Endothelial cell of umbilical vein (primary cell): ENCODE data around the gene THUMPD3. TPM values are rescaled to one million over a fixed set of nuclear protein-coding genes. Genes with fewer than 3 reads are reported as not detected.

Experiments used
- BruUV-seq: library from RNA; stranded (reverse); fragments of 400-500 nt; replicated peaks from 2 replicates; lab custom pipeline; 2021; lab: Mats Ljungman, UMichigan
- CTCF ChIA-PET: fragments of 300-600, 350-600 bp; sonication (Branson Sonifier 250); formaldehyde crosslinking; loops from one replicate; lab custom pipeline; 2021; ENCODE audit warnings: antibody characterized with exemption, inconsistent platforms; lab: Charles Lee
- POLR2A ChIA-PET: fragments of 300-600, 350-600 bp; sonication (Branson Sonifier 250); formaldehyde crosslinking; loops from one replicate; lab custom pipeline; 2021; ENCODE audit warnings: antibody characterized with exemption, inconsistent platforms; lab: Charles Lee
- DNase-seq: peaks from one replicate; pipeline ENCODE4 v3.0.0-alpha.2; 2011; ENCODE audit warnings: low read depth, low spot score
- FAIRE-seq: peaks from 2 replicates; lab custom pipeline; 2011; peaks lifted over from hg19 to GRCh38; lab: Jason Lieb, UNC
- H2AFZ ChIP-seq: 2 replicates; pipeline ENCODE4 v1.6.0; 2012; ENCODE audit warnings: low read depth, low read length, control low read depth, inconsistent platforms
- H3K27ac ChIP-seq: 2 replicates; pipeline ENCODE4 v1.5.1; 2011; ENCODE audit warnings: low read depth, mild to moderate bottlenecking, control low read depth, low read length, moderate library complexity; ENCODE audit not compliant: insufficient read depth
- H3K27me3 ChIP-seq, 2 experiments: 2 replicates each; pipeline versions ENCODE4 v1.6.0 to v1.6.1; 2011; ENCODE audit warnings: low read length in 2 of 2, mixed read lengths in 1 of 2; ENCODE audit not compliant: control insufficient read depth in 2 of 2, insufficient read depth in 2 of 2
- H3K36me3 ChIP-seq, 2 experiments: 2 replicates in 1 of 2; 3 replicates in 1 of 2; pipeline ENCODE4 v1.5.1; 2011; ENCODE audit warnings: low read length in 2 of 2, mild to moderate bottlenecking in 1 of 2, moderate library complexity in 1 of 2; ENCODE audit not compliant: control insufficient read depth in 2 of 2, insufficient read depth in 2 of 2; ENCODE audit errors: extremely low read depth in 1 of 2
- H3K4me1 ChIP-seq: 3 replicates; pipeline ENCODE4 v1.5.1; 2011; ENCODE audit warnings: mild to moderate bottlenecking, low read length; ENCODE audit not compliant: control insufficient read depth, insufficient read depth; ENCODE audit errors: extremely low read depth
- H3K4me2 ChIP-seq: 2 replicates; pipeline ENCODE4 v1.6.1; 2011; ENCODE audit warnings: low read length, control low read depth, mixed read lengths; ENCODE audit not compliant: insufficient read depth
- H3K4me3 ChIP-seq, 3 experiments: fragments of 200-600 bp in 1 of 3; sonication (generic), shearing (Covaris generic) in 1 of 3; replicated peaks in 1 of 3; 2 replicates each; pipeline ENCODE4 v1.5.1; 2011 to 2016; ENCODE audit warnings: control low read depth in 3 of 3, low read length in 3 of 3, mild to moderate bottlenecking in 2 of 3, inconsistent platforms in 1 of 3, low read depth in 1 of 3, moderate library complexity in 1 of 3; ENCODE audit not compliant: insufficient read depth in 1 of 3
- H3K79me2 ChIP-seq: 2 replicates; pipeline ENCODE4 v1.6.0; 2012; ENCODE audit warnings: low read length, inconsistent platforms; ENCODE audit not compliant: control insufficient read depth, insufficient read depth
- H3K9ac ChIP-seq: replicated peaks from 2 replicates; pipeline ENCODE3; 2011; ENCODE audit warnings: low read length, control low read depth; ENCODE audit not compliant: insufficient read depth; ENCODE audit errors: extremely low read depth
- H3K9me1 ChIP-seq: replicated peaks from 3 replicates; pipeline ENCODE4 v1.6.0; 2011; ENCODE audit warnings: mild to moderate bottlenecking, low read length; ENCODE audit not compliant: control insufficient read depth, insufficient read depth; ENCODE audit errors: extremely low read depth
- H3K9me3 ChIP-seq: replicated peaks from 2 replicates; pipeline ENCODE4 v1.5.1; 2012; ENCODE audit warnings: low read length, inconsistent platforms; ENCODE audit not compliant: control insufficient read depth, insufficient read depth
- H4K20me1 ChIP-seq: replicated peaks from 2 replicates; pipeline ENCODE3; 2011; ENCODE audit warnings: mild to moderate bottlenecking, low read length; ENCODE audit not compliant: control insufficient read depth, insufficient read depth; ENCODE audit errors: extremely low read depth
- CTCF ChIP-seq, 2 donors: IDR thresholded peaks; 1 replicate in 1 of 2; 2 replicates in 1 of 2; pipeline ENCODE4 v1.5.1; 2011; ENCODE audit warnings: low read length in 2 of 2, mild to moderate bottlenecking in 2 of 2, moderate library complexity in 2 of 2, control low read depth in 1 of 2, inconsistent platforms in 1 of 2, low read depth in 1 of 2; ENCODE audit not compliant: insufficient read depth in 1 of 2; ENCODE audit errors: extremely low read depth in 1 of 2
- EZH2 ChIP-seq: IDR thresholded peaks from 2 replicates; pipeline ENCODE4 v1.6.1; 2012; ENCODE audit warnings: borderline replicate concordance, low read depth, mild to moderate bottlenecking, moderate library complexity, low read length, inconsistent platforms; ENCODE audit not compliant: severe bottlenecking
- FOS ChIP-seq: IDR thresholded peaks from 2 replicates; pipeline ENCODE4 v1.6.1; 2011; ENCODE audit warnings: mild to moderate bottlenecking, low read length, moderate library complexity, borderline replicate concordance; ENCODE audit not compliant: insufficient read depth
- GATA2 ChIP-seq: IDR thresholded peaks from 2 replicates; pipeline ENCODE4 v1.7.0; 2011; ENCODE audit warnings: low read depth, mild to moderate bottlenecking, moderate library complexity, mixed read lengths, low read length; ENCODE audit not compliant: insufficient read length, insufficient read depth
- JUN ChIP-seq: IDR thresholded peaks from 2 replicates; pipeline ENCODE4 v1.6.1; 2011; ENCODE audit warnings: borderline replicate concordance, low read depth; ENCODE audit not compliant: insufficient read length, insufficient read depth
- MAX ChIP-seq: IDR thresholded peaks from 2 replicates; pipeline ENCODE4 v1.6.1; 2011; ENCODE audit not compliant: insufficient read depth, insufficient read length
- MYC ChIP-seq: IDR thresholded peaks from one replicate; pipeline ENCODE4 v1.6.1; 2011; ENCODE audit warnings: mild to moderate bottlenecking, low read depth, low read length
- POLR2A ChIP-seq: IDR thresholded peaks from 2 replicates; pipeline ENCODE4 v1.6.1; 2012; ENCODE audit warnings: low read depth, mild to moderate bottlenecking, control low read depth, low read length
- POLR2AphosphoS5 ChIP-seq: IDR thresholded peaks from 2 replicates; pipeline ENCODE4 v1.6.1; 2012; ENCODE audit warnings: low read depth, mild to moderate bottlenecking, control low read depth, low read length, moderate library complexity; ENCODE audit not compliant: insufficient read depth
- dilution Hi-C: fragments of 300-500 bp; cut with MboI; formaldehyde crosslinking; loops from one replicate; pipeline ENCODE4 v1.15.0; 2019; ENCODE audit warnings: low sequenced_read_pairs; ENCODE audit not compliant: extremely low pct_ligation_motif_present
- intact Hi-C: fragments of 100-400 bp; cut with micrococcal nuclease; formaldehyde crosslinking; loops from one replicate; pipeline ENCODE4 v1.10.0; 2022
- polyA plus RNA-seq, 4 experiments: library from polyadenylated mRNA; depleted of rRNA in 3 of 4; stranded (reverse) in 3 of 4; unstranded in 1 of 4; fragments of >200 nt; gene quantifications; 2 replicates each; pipeline versions ENCODE4 v1.2.1 to v1.2.3, GENCODE V29; 2011 to 2012; ENCODE audit warnings: missing spikeins in 1 of 4
- total RNA-seq: library from RNA; stranded (reverse); gene quantifications from 2 replicates; pipeline ENCODE4 v1.2.3, GENCODE V29; 2021

The THUMPD3 gene
- total and polyA plus RNA-seq, 2 donors (not counting 3 experiments of a cell fraction or from before 2014, with no cell fraction given), result 10.0 to 26.5 TPM

GRCh38 chr3:9397332-9397905 is 34.6 kb downstream of the THUMPD3 start, which contains the start of gene SETD5:
SETD5 (plus strand) TSS chr3:9397615; CDS start chr3:9428939, 31,324 bp downstream.
- H4K20me1 ChIP-seq, result peaks cover 8% of the 10 kb centered on the region
- dilution Hi-C loops (no loop called here), intact Hi-C loops (loop anchor here (1.0 to 2.0 kb wide), 2 partner anchors 333 to 395 kb away; partner anchors contain the start of genes BRPF1 and TADA3)
- no peaks in the 10 kb centered on the region for H3K27me3 ChIP-seq
- peak within 1 kb of the TSS; percentile 93 for H3K27ac ChIP-seq
- TF ChIP-seq MAX (no peak), FOS (no peak), CTCF (IDR thresholded peaks at IDR 0.05; ENCODE audit: extremely low read depth in 1 of 2, insufficient read depth in 1 of 2, low read depth in 1 of 2, low read length in 2 of 2) (no peak), MYC (peak; percentile 31), JUN (no peak), GATA2 (no peak), POLR2AphosphoS5 (peak; percentile 75), EZH2 (no peak), POLR2A (peak; percentile 65)
- ChIA-PET POLR2A (interaction anchor here (0.6 to 3.1 kb wide), 12 partner anchors 10 to 947 kb away, joined by 3 to 36 read pairs (median 4); partner anchors contain the start of gene THUMPD3), CTCF (interaction anchor here (1.4 kb wide), 1 partner anchor 24 kb away, joined by 6 read pairs; no protein-coding TSS in a partner anchor)
- no peaks in the 10 kb centered on the region for H3K9me3 ChIP-seq
- peaks cover 3 to 5% of the 10 kb centered on the region in 2 experiments for H3K36me3 ChIP-seq
- peak within 1 kb of the TSS; percentile 99 for H3K9ac ChIP-seq
- H3K4me1 ChIP-seq, result peaks cover 59% of the 10 kb centered on the region
- peak; percentile 96 for DNase-seq
- H3K9me1 ChIP-seq, result no peaks in the 10 kb centered on the region
- H2AFZ ChIP-seq, result no peak within 1 kb of the TSS
- no peak for FAIRE-seq
- no TSS peak for BruUV-seq
- peak within 1 kb of the TSS; percentile 96 for H3K4me2 ChIP-seq
- H3K79me2 ChIP-seq, result peaks cover 85% of the 10 kb centered on the region
- peak within 1 kb of the TSS; percentile 57 to 96 (median 94) for H3K4me3 ChIP-seq
